ENCODE measurements around the gene NNT. TPM values are rescaled to one million over a fixed set of nuclear protein-coding genes. Genes with fewer than 3 reads are reported as not detected.

The NNT gene
- total RNA-seq, 1 donor from 2014 or later, result 56.3 TPM

GRCh38 chr5:43685252-43685950 lies 82.4 kb downstream of the NNT start:
- Histone ChIP-seq H3K4me3 (no peak overlapping the region), H3K36me3 (no peaks in the 10 kb centered on the region), H3K4me2 (no peak overlapping the region), H3K4me1 (no peaks in the 10 kb centered on the region), H3K9ac (no peak overlapping the region), H3F3A (ENCODE audit: low read depth) (no peaks in the 10 kb centered on the region), H3K27me3 (no peaks in the 10 kb centered on the region), H3K27ac (no peak overlapping the region), H3K79me2 (ENCODE audit: low read depth) (no peaks in the 10 kb centered on the region), H2AFZ (replicated peaks) (no peak overlapping the region), H3K9me3 (ENCODE audit: low read depth) (no peaks in the 10 kb centered on the region), H4K20me1 (ENCODE audit: low read depth) (no peaks in the 10 kb centered on the region)
- Mint-ChIP-seq H3K4me3 (no peak overlapping the region), H3K9me3 (no peaks in the 10 kb centered on the region), H3K27me3 (ENCODE audit: insufficient read depth, low read depth) (no peaks in the 10 kb centered on the region), H3K27ac (no peak overlapping the region), H3K36me3 (peaks cover 20% of the 10 kb centered on the region), H3K4me1 (no peaks in the 10 kb centered on the region)
- no peak for DNase-seq (ENCODE audit: low spot score)
- no peak for TF ChIP-seq EZH2phosphoT487 (IDR thresholded peaks at IDR 0.05)
- no peak for TF ChIP-seq EZH2 (IDR thresholded peaks at IDR 0.05)
- no peak for TF ChIP-seq CTCF (IDR thresholded peaks at IDR 0.05)

- Histone ChIP-seq H3F3A (ENCODE audit: low read depth) (no peaks in the 10 kb centered on the region), H3K4me1 (no peaks in the 10 kb centered on the region), H4K20me1 (ENCODE audit: low read depth) (no peaks in the 10 kb centered on the region), H3K27me3 (no peaks in the 10 kb centered on the region), H3K79me2 (ENCODE audit: low read depth) (no peaks in the 10 kb centered on the region), H3K9ac (no peak overlapping the region), H3K36me3 (no peaks in the 10 kb centered on the region), H3K27ac (no peak overlapping the region), H3K4me3 (no peak overlapping the region), H3K9me3 (ENCODE audit: low read depth) (no peaks in the 10 kb centered on the region), H2AFZ (replicated peaks) (no peak overlapping the region), H3K4me2 (no peak overlapping the region)
- peaks cover 18% of the 10 kb centered on the region for H3K36me3 Mint-ChIP-seq
- H3K4me1 Mint-ChIP-seq, result no peaks in the 10 kb centered on the region
- TF ChIP-seq EZH2phosphoT487 (IDR thresholded peaks at IDR 0.05) (no peak), EZH2 (IDR thresholded peaks at IDR 0.05) (no peak), CTCF (IDR thresholded peaks at IDR 0.05) (no peak)
- no peak overlapping the region for H3K4me3 Mint-ChIP-seq
- no peak for DNase-seq (ENCODE audit: low spot score)
- H3K9me3 Mint-ChIP-seq, result no peaks in the 10 kb centered on the region
- H3K27me3 Mint-ChIP-seq (ENCODE audit: insufficient read depth, low read depth), result no peaks in the 10 kb centered on the region
- no peak overlapping the region for H3K27ac Mint-ChIP-seq
These were observed 84.3 kb downstream of the NNT start for GRCh38 chr5:43687275-43687674.

- no peak overlapping the region for H3K4me3 ChIP-seq
- H3K4me1 ChIP-seq, result no peaks in the 10 kb centered on the region
- no peaks in the 10 kb centered on the region for H3K4me1 Mint-ChIP-seq
- H2AFZ ChIP-seq (replicated peaks), result no peak overlapping the region
- no peaks in the 10 kb centered on the region for H3K27me3 Mint-ChIP-seq (ENCODE audit: insufficient read depth, low read depth)
- H3K4me2 ChIP-seq, result no peak overlapping the region
- H3F3A ChIP-seq (ENCODE audit: low read depth), result no peaks in the 10 kb centered on the region
- H3K27ac Mint-ChIP-seq, result no peak overlapping the region
- DNase-seq (ENCODE audit: low spot score), result no peak
- H3K27me3 ChIP-seq, result no peaks in the 10 kb centered on the region
- H3K9me3 Mint-ChIP-seq, result peaks cover 18% of the 10 kb centered on the region
- no peaks in the 10 kb centered on the region for H3K36me3 ChIP-seq
- no peaks in the 10 kb centered on the region for H3K9me3 ChIP-seq (ENCODE audit: low read depth)
- no peak for TF ChIP-seq EZH2phosphoT487 (IDR thresholded peaks at IDR 0.05)
- TF ChIP-seq CTCF (IDR thresholded peaks at IDR 0.05), result no peak
- TF ChIP-seq EZH2 (IDR thresholded peaks at IDR 0.05), result no peak
- peaks cover 35% of the 10 kb centered on the region for H3K36me3 Mint-ChIP-seq
- H3K9ac ChIP-seq, result no peak overlapping the region
- H3K27ac ChIP-seq, result no peak overlapping the region
- no peaks in the 10 kb centered on the region for H4K20me1 ChIP-seq (ENCODE audit: low read depth)
- H3K79me2 ChIP-seq (ENCODE audit: low read depth), result no peaks in the 10 kb centered on the region
- H3K4me3 Mint-ChIP-seq, result no peak overlapping the region
These were observed 88.3 kb downstream of the NNT start for GRCh38 chr5:43691275-43691674.

All from neural progenitor cell (in vitro differentiated cells).